ENCODE results near the gene CDH24. TPM values are rescaled to one million over a fixed set of nuclear protein-coding genes. Genes with fewer than 3 reads are reported as not detected.

The CDH24 gene
- total and polyA plus RNA-seq, 9 of the 15 experiments (the other 6 are each of a cell fraction or from before 2014, with no cell fraction given) = 0.04 to 16.2 (median 4.9) TPM

GRCh38 chr14:23057757-23058653 is 685 bp upstream of the CDH24 start (continued):
- TF ChIP-seq, protein P1, sequence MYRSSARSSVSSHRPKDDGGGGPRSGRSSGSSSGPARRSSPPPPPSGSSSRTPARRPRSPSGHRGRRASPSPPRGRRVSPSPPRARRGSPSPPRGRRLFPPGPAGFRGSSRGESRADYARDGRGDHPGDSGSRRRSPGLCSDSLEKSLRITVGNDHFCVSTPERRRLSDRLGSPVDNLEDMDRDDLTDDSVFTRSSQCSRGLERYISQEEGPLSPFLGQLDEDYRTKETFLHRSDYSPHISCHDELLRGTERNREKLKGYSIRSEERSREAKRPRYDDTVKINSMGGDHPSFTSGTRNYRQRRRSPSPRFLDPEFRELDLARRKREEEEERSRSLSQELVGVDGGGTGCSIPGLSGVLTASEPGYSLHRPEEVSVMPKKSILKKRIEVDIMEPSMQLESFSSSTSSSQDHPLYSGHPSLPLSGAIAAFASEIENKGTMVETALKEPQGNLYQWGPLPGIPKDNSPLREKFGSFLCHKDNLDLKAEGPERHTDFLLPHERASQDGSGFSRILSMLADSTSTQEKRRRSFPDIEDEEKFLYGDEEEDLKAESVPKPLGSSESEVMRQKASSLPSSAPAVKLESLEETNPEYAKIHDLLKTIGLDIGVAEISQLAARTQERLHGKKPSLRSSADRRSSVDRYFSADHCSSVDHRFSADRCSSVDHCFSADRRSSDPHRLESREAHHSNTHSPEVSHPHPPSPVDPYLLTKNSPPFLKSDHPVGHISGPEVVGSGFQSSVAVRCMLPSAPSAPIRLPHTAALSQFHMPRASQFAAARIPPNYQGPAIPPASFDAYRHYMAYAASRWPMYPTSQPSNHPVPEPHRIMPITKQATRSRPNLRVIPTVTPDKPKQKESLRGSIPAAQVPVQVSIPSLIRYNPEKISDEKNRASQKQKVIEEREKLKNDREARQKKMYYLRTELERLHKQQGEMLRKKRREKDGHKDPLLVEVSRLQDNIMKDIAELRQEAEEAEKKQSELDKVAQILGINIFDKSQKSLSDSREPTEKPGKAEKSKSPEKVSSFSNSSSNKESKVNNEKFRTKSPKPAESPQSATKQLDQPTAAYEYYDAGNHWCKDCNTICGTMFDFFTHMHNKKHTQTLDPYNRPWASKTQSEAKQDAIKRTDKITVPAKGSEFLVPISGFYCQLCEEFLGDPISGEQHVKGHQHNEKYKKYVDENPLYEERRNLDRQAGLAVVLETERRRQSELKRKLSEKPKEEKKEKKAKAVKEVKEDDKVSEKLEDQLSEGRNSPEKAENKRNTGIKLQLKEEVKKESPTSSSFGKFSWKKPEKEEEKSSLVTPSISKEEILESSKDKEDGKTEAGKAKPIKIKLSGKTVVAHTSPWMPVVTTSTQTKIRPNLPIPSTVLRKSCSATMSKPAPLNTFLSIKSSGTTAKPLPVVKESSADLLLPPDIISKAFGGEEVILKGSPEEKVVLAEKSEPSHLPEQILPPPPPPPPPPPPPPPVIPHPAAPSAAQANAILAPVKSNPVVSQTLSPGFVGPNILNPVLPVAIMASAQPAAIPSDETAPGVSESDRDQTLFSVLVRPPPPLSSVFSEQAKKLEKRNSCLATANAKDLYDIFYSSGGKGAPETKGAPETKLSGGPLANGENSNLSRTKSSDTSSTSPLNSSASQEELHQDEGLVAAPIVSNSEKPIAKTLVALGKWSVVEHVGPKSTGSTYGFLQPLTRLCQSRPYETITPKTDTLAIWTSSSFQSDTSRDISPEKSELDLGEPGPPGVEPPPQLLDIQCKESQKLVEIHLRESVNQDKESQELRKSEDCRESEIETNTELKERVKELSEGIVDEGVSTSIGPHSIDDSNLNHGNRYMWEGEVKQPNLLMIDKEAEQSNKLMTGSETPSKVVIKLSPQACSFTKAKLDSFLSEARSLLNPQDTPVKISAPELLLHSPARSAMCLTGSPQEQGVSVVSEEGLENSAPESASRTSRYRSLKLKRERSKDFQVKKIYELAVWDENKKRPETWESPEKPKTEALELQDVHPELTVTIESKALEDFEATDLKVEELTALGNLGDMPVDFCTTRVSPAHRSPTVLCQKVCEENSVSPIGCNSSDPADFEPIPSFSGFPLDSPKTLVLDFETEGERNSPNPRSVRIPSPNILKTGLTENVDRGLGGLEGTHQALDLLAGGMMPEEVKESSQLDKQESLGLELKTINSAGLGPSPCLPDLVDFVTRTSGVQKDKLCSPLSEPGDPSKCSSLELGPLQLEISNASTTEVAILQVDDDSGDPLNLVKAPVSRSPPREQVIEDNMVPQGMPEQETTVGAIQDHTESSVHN (IDR thresholded peaks at IDR 0.05; ENCODE audit: borderline replicate concordance in 1 of 2, low read depth in 1 of 2) = no peak
- TF ChIP-seq, protein P2, sequence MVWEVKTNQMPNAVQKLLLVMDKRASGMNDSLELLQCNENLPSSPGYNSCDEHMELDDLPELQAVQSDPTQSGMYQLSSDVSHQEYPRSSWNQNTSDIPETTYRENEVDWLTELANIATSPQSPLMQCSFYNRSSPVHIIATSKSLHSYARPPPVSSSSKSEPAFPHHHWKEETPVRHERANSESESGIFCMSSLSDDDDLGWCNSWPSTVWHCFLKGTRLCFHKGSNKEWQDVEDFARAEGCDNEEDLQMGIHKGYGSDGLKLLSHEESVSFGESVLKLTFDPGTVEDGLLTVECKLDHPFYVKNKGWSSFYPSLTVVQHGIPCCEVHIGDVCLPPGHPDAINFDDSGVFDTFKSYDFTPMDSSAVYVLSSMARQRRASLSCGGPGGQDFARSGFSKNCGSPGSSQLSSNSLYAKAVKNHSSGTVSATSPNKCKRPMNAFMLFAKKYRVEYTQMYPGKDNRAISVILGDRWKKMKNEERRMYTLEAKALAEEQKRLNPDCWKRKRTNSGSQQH (CRISPR knock-in tag; IDR thresholded peaks at IDR 0.05) = peak; percentile 45; the same call in 1 of the 2 replicates
- TF ChIP-seq NR2F6 (CRISPR knock-in tag; IDR thresholded peaks at IDR 0.05) = 0 out of 2 replicates have a peak, but pooled peaks have one; percentile 36
- peak; percentile 82; the same call in 1 of the 2 replicates for TF ChIP-seq ELF4 (CRISPR knock-in tag; IDR thresholded peaks at IDR 0.05)
- peak; percentile 66 for TF ChIP-seq RBFOX2 (IDR thresholded peaks at IDR 0.05; ENCODE audit: low read depth, low read length)
- peak in 1 of 2 experiments; percentile 75; a peak in 2 of 4 replicates for TF ChIP-seq RCOR1 (IDR thresholded peaks at IDR 0.05; ENCODE audit: borderline replicate concordance in 1 of 2, low read depth in 2 of 2, low read length in 2 of 2)
- 0 out of 2 replicates have a peak, but pooled peaks have one; percentile 47 for TF ChIP-seq E2F1 (CRISPR knock-in tag; IDR thresholded peaks at IDR 0.05)
- peak; percentile 83 for TF ChIP-seq CTBP1 (IDR thresholded peaks at IDR 0.05; ENCODE audit: borderline replicate concordance)
- peak; percentile 68; the same call in 1 of the 2 replicates for TF ChIP-seq ZBTB33 (CRISPR knock-in tag; IDR thresholded peaks at IDR 0.05)
- no peak for TF ChIP-seq HSF4 (CRISPR knock-in tag; IDR thresholded peaks at IDR 0.05; ENCODE audit: borderline replicate concordance)
